GM19023 (cell line): ENCODE measurements around the gene TUSC1.
A peak's percentile ranks its signal among the peaks of the same experiment; 100 is the strongest.
"Not testable (repeated sequence)": the region's sequence is repeated elsewhere in the genome, so short reads cannot be mapped to it uniquely, and the experiment has no call there.

Experiments used
- ATAC-seq: cut with Tn5 transposase; IDR thresholded peaks from one replicate; pipeline ENCODE4 v1.9.1; 2021; ENCODE audit warnings: mild to moderate bottlenecking, moderate library complexity; ENCODE audit not compliant: unreplicated experiment

The TUSC1 gene

DNA sequence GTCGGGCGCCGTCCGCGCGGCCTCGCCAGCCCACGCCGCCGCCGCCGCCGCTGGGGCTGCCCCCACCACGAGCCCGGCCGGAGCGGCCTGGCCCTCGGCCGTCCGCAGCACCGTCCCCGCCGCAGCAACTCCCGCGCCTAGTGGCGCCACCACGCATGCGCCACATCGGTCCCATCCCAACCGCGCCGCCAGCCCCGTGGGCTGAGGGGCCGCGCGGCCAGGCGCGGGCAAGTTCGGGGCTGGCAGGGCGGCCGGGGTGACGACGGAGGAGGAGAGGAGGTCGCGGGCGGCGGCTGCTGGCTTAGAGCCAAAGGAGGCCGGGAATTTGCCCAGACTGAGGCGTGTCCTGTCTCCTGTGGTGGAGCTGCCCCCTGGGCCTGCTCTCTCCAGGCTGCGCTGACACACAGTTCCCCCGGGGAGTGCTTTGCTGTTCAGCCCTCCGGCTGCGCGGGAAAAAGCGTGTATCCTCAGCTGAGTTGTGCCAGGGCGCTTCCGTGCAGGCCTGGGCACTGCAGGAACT, at the start of gene TUSC1:
Gene TUSC1, minus strand, starts transcription at position 298 of the 520 bp plus-strand sequence. Its CDS starts 132 bp downstream, at position 166.
- ATAC-seq = peak; percentile 45

DNA sequence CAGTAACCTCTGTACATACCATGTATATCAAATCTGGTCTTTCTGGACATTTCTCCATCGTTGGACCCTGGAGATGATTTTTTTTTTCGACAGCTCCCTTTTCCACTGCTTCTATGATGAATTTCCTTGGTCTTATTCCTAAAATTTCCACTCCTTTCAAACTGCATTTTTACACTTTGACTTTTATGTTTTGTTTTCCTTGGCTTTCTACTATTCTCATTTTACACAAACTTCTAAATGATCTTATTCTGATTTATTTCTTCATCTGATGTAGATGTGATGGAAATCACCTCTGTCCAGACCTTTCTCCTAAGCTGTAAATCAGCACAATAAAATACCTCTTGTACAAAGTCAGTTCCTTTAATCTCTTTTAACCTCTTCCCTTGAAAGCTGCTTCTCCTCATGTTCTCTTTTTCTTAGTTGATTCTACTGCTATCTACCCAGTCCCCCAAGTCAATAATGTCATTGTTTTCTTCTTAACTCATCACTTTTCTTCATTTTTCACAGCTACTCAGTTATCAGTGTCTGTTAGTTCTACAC, 48.7 kb upstream of the TUSC1 start:
- ATAC-seq = no peak

DNA sequence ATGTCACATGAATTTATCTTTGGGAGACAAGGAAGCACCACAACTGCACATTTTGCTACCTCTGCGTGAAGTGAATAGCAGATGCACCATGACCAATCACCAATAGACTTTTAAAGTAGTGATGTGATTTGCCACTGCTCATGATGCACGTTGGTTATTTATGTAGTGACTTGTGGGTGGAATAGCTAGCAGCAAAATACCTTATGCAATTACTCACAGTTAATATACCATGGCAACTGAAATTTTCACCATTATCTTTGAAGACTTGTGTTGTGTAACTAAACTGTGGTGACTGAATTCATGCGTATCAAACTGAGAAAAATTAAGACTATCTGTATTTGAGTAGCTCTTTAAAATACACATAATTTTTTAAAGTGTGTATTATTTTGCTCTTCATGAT, 46.2 kb upstream of the TUSC1 start:
- ATAC-seq = no peak

DNA sequence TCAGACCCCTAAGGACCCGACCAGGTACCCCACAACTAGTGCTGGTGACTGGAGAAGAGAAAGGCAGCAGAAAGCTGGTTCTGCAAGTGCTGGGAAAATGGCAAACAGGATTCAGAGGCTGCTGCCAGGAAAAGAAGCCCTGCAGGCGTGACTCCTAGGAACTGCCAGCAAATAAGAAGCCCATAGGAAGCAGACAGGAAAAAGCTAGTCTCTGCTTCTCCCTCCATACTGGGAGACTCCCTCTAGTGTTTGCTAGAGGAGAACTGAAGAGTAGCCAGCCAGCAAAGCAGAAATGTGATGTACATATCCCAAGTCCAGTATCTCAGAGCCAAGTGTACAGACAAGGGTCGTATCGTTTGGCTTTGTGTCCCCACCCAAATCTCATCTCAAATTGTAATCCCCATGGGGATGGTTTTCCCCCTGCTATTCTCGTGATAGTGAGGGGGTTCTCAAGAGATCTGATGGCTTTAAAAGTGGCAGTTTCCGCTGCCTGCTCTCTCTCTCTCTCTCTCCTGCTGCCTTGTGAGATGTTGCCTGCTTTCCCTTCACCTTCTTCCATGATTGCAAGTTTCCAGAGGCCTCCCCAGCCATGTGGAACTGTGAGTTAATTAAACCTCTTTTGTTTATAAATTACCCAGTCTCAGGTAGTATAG, 38.1 kb upstream of the TUSC1 start:
- no peak for ATAC-seq

DNA sequence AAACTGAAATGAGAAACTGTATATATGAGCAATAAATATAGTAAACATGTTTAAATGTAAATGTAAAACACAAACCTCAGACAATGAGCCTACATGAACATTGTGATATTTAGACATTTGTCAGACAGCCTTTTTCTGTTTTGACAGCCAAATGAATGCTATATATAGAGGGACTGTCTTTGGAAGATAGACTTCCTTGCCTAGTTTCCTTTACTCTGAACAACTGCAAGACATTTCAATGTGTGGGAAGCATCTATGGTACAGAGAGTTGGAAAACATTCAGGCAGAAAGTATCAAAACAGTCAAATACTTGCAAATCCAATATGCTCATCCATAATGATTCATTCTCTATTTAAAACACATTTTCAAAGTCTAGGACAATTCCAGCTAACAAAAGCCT, 31.7 kb upstream of the TUSC1 start:
- no peak for ATAC-seq

DNA sequence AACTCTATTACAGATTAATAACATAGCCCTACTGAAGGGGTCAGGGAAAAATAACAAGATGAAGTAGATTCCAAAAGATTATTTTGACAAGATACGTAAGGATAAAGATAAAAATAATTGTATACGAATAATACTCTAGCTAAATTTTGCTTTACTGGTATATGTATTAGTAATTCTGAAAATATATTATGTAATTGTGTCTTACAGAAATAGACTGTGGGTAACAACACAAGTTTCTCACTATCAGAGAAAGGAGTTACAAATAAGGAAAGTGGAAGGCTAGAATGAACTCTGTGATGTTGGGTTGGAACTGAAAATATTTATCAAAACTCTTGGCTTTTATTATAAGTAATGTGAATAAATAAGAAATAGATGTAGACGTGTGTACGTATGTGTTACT, 26.6 kb upstream of the TUSC1 start:
- no peak for ATAC-seq

DNA sequence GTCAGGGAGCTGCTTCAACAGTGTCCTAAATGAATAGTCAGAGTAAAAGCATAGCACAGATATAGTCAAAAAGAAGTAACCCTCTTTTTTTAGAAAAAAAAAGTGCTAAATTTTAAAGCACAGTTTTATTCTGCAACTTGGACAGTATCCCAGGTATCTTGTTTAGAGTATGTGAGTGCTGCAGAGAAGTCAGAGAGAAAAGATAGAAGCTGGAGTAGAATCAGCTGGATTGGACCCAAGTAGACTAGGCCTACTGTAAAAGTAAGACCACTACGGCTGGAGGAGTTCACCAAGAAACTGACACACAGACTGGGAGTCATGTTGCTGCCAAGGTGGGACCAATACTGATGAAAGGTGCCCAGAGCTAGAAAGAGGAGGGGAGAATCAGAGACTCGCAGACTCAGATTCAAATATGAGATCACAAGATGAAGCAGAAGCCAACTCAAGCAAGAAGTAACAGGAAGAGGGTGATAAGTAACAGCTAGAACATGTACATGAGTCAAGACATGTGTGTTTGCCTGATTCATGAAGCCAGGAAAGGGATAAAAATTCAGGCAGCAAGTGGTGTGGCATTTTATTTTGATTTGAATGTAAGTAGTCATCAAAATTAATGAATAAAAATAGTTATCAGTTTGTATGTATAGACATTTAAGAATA, 25.6 kb upstream of the TUSC1 start:
- no peak for ATAC-seq

DNA sequence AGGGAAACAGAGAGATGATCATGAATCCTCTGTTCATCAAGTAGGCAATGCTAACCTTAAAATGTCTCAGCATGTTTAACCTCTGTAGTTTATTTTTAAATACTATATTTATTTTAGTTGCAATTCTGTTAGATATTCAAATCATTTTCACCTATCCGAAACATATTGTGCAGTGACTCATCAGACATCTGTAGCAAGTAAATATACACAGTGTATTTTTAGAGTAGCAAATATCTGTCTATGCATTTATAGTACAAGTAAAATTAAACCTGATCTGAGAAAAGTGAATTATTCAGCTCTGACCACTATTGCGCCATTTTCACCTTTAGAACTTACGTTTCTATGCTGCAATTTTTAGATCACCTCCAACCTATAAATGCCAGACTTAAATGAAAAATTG, 24.3 kb upstream of the TUSC1 start:
- no peak for ATAC-seq

DNA sequence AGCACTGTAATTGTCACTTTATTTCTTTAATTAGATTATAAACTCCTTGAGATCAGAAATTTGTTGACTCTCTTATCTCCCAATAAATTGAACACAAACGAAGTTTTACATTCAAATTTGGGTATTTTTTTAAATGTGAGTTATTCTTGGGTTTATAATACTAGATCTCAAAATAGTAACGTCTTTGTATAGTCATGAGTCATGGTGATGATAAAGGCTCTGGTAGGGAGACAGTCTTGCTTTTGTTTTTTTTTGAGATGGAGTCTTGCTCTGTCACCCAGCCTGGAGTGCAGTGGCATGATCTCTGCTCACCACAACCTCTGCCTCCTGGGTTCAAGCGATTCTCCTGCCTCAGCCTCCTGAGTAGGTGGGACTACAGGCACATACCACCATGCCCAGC, 22.7 kb upstream of the TUSC1 start:
- not testable (repeated sequence) for ATAC-seq

DNA sequence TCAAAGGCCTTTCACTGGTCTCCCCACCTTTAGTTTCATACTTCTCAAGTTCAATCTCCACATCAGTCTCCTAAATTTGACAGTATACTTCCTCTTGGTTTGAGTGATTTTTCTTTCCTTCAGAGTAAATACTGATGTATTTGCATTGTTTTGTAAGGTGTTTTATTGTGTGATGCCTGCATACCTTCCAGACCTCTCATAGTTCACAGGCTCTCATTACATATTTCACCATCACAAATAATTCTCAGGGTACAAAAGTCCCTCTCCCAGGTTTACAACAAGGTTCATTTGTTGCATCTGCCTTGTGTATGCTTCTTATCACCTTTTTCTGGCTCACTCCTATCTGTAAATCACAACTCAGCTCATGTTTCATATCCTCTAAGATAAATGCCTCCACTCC, 22.2 kb upstream of the TUSC1 start:
- ATAC-seq = no peak

DNA sequence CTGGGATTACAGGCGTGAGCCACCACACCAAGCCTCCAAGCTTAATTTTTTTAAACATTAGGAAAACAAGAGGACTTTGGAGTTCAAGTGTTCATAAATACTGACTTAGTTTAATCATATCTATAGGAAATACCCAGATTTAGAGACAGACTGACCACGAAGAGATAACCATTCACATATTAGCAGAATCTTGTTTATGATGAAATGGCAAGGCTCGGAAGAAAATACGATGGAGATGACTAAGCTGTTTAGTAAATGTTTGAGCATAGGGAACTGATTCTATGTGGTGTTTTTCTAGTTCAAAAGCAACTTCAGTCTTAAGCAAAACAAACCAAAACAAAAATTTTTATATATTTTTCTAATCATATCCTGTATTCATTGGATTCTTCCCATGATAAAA, 13.5 kb upstream of the TUSC1 start:
- no peak for ATAC-seq

DNA sequence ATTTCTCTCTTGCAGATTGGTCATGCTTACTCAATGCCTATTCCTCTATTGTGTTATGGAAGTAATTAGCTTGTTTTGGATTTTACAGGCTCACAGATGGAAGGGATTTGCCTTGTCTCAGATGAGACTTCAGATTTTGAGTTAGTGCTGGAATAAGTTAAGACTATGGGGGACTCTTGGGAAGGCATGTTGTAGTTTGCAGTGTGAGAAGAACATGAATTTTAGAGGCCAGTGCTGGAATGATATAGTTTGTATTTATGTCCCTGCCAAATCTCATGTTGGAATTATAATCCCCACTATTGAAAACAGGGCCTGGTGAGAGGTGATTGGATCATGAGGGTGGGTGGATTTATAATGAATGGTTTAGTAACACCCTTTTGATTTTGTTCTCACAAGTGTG, 6.1 kb upstream of the TUSC1 start:
- no peak for ATAC-seq

DNA sequence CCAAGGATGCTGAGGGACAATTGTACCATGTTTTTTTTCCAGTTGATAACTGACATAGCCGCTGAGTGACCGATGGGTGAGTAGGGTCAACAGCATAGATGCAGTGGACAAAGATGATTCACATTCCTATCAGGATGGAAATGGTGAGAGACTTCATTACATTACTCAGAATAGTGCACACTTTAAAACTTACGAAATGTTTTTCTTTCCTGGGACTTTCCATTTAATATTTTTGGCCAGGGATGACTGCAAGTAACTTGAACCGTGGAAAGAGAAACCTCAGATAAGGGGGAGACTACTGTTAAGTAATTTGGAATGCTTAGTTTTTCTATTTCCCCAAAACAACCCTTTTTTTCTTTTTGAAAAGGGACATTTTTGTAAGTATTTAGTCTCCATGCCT, 3.0 kb upstream of the TUSC1 start:
- ATAC-seq = no peak

DNA sequence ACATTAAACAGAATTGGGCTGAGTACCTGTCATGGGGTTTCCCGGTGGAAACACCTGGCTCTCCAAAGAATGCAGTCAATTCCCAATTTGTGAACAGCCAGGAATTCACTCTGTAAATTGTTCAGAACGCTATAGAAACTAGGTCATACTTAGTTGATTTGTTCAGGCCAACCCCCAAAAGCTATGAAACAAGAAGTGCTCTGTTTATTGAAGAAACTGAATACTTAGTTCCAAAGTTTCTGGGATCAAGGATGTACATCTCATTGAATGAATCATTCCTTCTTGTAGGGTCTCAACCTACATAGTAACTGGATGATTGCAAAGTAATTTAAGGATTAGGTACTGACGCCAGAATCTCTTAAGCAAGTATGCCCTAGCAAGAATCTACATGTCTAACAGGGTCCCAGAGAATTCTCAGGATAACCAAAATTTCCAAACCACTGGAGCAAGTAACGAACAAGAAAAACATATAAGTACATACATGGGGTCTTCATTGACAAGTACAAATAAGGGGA, 659 bp upstream of the TUSC1 start:
- ATAC-seq = no peak

DNA sequence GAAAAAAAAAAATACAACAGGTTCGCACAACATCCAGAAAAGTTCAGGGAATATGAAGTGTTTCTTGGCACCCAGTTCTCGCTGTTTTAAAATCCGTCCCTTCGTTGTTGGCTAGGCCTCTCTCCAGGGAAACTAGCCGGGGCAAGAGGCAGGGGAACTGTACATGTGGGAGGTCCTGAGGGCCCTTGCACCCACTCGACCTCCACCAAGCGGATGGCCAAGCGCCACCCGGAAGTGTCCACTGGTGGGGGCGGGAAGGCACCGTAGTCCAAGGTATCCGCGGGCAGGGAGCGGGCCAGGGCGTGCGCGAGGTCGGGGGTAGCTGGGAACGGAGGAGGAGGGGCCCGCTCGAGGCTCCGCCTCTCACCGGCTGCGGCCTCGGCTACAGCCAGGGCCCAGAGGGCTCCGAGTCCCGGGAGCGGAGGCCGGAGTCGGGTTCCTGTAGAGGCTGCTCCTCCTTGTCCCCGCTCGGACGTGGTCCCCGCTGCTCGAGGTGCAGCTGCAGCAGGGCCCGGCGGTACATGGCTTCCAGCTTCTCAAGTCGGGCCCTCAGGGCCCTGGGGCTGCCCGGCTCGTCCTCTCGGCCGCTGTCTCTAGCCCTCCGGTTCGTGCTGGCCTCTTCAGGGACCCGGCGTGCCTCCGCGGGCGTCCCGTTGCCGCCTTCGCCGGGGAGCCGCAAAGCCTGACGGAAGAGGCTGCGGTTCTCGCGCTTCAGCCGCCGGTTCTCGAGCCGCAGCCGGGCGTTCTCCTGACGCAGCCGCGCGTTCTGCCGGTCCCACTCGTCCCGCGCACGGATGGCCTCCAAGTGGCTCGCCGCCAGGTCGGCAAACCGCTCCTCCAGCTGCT, 720 bp downstream of the TUSC1 start:
- ATAC-seq = peak; percentile 48

DNA sequence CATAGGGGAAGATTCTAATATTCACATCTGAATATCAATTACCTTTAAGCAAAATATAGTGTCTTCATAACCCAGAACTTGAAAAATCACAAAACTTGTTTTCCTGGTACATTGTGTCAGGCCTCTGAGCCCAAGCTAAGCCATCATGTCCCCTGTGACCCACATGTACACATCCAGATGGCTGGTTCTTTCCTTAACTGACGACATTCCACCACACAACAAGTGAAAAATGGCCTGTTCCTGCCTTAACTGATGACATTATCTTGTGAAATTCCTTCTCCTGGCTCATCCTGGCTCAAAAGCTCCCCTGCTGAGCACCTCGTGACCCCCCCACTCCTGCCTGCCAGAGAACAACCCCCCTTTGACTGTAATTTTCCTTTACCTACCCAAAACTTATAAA, 2.4 kb downstream of the TUSC1 start:
- not testable (repeated sequence) for ATAC-seq

DNA sequence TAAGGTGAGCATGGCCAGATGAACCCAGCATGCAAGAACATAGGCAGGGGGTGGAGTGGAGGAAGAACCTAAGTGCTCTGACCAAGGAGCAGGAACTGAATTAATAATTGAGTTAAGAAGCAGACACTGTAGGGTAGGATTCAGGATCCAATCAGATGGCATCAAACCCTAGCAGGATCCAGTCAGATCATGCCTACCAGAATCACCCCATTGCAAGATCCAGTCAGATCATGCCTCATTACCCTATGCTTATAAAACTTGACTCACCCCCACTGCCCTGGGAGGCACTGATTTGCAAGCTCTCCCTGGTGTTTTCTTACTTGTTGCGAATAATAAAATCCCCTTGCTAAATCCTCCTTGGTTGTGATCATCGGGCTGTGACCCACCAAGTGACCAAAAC, 19.7 kb downstream of the TUSC1 start:
- no peak for ATAC-seq

DNA sequence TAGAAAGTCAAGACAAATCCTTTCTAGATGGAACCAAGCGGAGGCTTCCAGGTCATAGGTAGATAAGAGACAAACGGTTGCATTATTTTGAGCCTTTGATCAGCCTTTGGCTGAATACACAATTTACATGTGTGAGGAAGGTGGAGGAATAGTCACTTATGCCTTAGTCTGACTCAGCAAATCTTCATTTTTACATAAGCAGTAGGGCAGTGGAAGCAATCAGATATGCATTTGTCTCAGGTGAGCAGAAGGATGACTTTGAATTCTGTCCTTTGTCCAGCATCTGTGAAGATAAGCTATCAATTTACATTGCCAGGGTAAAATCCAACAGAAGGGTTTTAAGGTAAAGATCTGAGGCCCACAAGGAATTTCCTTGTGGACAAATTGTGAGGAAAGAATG, 23.8 kb downstream of the TUSC1 start:
- no peak for ATAC-seq

DNA sequence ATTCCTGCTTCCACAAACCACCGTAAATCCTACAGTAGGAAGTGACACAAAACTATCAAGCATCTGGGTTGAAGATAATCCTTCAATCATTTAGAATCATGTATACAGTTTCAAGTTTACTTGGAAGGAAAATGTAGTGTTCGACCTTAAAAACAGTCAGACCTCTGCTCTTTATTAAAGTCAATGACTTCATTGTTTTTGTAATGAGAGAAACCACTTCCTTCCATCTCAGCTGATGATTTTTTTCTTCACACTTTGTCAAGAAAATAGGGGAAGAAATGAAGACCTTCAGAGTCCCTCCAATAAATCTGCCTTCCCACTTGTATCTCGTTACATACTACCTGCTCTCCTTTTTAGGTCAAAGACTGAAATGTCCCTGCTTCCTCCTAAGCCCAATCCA, 30.1 kb downstream of the TUSC1 start:
- no peak for ATAC-seq

DNA sequence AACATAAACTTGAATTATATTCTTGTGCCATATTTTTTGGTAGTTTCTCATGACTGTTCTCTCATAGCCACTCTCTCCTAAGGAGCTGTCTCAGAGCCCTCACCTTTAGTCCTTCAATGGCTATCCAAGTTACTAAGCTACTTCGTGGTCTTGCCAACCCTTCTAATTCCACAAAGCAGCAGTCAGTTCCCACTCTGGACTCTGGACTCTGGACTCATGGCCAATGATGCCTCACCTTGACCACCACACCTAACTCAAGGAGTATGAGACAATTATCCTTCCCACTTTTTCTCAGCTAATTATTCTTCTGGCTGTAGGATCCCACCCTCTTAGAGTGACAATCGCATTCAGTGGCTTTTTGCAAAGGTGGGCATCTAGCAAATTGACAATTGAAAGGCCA, 42.2 kb downstream of the TUSC1 start:
- no peak for ATAC-seq

DNA sequence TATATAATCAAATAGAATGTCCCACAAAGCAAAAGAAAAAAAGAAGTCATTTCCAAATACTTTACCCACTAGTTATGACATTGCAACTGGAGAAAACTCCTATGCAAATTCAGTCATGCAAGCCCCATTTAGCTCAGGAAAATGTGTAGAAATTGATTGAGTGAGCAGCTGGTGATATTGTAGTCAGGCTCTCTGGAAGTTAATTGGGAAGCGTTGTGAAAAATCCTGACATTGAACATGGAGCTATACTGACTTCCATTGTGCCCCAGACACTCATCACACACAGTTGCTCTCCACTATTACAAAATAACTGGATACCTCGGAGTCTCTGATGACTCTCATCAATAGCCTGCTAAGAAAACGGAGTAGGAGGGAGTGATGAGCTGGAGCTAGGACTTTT, 49.0 kb downstream of the TUSC1 start:
- ATAC-seq = no peak
